Erythroblast (primary cell): ENCODE data around the gene TRIM65.

Source experiments
- GATA1 ChIP-seq: IDR thresholded peaks from 2 replicates; pipeline ENCODE4 v1.6.1; 2011; ENCODE audit warnings: low read depth, mild to moderate bottlenecking, control low read depth, low read length, moderate library complexity
- POLR2A ChIP-seq: IDR thresholded peaks from 2 replicates; pipeline ENCODE4 v1.6.1; 2011; ENCODE audit warnings: mild to moderate bottlenecking, low read length

- no peak for TF ChIP-seq POLR2A
- no peak for TF ChIP-seq GATA1
Observed at GRCh38 chr17:75945211-75945610, 48.5 kb upstream of the TRIM65 start.
